T-helper 9 cell (primary cell): ENCODE data around the gene NOTCH4.
"Not testable (repeated sequence)": the region's sequence is repeated elsewhere in the genome, so short reads cannot be mapped to it uniquely, and the experiment has no call there.

Experiments used
- DNase-seq: peaks from one replicate; pipeline ENCODE4 v3.0.0-alpha.2; 2020

NOTCH4 gene

GRCh38 chr6:32216998-32217397 is 6.9 kb downstream of the NOTCH4 start:
- DNase-seq, result no peak

GRCh38 chr6:32216285-32216684 is 7.6 kb downstream of the NOTCH4 start:
- no peak for DNase-seq

DNA sequence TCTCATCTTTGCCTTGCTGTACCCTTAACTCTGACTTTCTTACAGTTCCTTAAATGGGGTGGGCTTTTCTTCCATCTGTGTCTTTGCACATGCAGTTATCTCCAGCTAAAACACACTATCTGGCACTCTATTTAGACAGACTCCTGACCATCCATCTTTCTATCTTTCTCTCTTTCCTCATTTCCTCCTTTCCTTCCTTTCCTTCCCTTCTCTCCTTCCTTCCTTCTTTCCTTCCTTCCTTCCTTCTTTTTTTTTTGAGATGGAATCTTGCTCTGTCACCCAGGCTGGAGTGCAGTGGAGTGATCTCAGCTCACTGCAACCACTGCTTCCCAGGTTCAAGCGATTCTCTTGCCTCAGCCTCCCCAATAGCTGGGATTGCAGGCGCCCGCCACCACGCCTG is 8.2 kb downstream of the NOTCH4 start:
- DNase-seq, result no peak

DNA sequence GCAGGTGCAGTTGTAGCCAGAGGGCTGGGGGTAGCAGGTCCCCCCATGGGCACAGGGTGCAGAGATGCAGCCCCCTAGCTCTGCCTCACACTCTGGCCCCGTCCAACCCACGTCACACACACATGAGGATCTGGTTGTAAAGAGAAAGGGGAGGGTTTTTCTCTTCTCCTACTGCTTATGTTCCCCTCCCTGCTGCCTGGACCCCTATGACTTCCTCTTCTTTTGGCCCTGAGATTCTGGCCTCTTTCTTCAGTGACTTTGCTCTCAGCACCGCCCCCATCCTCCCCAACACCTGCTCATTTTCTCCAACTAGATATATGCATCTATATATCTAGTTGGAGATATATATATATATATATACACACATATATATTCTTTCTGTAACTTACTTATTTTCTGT is 9.7 kb downstream of the NOTCH4 start:
- no peak for DNase-seq

DNA sequence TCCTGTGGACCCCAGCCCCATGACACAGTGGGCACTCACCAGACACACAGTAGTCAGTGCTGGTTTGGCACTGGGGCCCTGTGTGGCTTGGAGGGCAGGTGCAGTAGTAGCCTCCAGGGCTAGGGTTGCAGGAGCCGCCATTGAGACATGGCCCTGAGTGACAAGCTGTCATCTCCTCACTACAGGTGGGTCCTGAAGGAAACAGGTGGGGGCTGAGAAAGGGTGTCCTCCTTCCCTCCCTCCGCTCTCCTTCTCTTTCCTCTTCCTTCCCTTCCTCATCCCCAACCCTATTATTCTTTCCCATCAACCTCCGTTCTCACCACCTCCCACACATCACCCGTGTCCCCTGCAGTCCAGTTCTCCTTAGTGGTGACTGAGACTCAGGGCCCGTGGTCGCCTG is 10.2 kb downstream of the NOTCH4 start:
- DNase-seq, result no peak

DNA sequence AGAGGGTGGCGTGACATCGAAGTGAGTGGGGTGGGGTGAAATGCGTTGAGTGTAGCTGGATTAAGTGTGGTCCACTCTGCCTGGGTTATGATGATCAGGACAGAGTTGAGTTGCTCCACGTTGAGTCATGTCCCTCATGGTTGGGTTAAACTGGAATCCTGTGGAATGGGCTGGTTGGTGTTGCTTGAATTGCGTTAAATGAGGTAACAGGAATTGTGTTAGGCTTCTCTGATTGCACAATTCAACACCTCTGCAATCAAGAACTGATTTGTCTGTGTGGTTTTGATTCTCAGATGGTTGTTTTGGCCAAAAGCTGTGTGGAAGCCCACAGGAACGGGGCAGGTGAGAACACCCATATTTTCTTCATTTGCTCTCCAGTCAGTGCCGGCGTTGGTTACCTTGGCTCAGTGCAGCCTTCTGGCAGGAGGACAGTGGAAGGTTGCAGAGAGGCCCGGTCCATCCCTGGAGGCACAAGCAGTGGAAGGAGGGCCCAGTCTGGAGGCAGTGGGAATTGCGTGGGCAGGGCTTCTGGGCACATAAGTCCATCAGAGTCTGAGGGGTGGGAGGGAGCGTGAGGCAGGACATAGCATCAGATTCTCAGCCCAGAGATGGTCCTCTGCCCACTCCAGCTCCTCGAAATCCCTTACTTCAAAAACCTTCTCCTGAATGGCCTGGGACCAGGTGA is 11.6 kb downstream of the NOTCH4 start:
- DNase-seq, result no peak

- not testable (repeated sequence) for DNase-seq
Measured at GRCh38 chr6:32211432-32211831, 12.4 kb downstream of the NOTCH4 start.

- DNase-seq, result no peak
Measured at GRCh38 chr6:32210191-32210601, 13.7 kb downstream of the NOTCH4 start.

DNA sequence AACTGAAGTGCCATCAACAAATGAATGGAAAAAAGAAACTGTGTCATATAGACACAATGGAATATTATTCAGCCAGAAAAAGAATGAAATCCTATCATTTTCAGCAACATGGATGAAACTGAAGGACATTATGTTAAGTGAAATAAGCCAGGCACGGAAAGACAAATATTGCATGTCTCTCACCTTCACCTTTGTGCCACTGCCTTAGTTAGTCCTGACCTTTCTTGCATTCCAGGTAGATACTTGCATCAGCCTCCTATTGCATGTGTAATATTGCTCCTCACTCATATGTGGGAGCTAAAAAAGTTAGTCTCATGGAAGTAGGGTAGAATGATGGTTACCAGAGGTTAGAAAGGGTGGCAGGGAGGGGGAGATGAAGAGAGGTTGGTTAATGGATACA is 14.9 kb downstream of the NOTCH4 start:
- no peak for DNase-seq

DNA sequence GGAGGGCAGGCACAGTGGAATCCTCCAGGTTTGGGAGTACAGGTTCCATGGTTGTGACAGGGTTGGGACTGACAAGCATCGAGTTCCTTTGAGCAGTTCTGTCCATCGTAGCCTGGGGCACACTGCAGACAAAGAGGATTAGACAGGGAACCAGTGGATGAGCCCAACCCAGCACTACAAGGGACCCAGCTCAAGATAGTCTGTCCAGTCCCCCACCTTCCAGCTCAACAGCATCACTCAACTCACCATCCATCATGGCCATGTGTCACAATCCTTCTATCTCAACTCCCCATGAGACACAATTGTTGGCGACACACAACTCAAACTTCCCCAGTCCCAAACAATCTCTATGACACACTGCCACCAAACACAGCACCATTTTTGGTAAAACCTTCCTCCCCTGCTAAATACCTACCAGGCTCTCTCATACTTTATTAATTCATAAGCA is 19.6 kb downstream of the NOTCH4 start:
- DNase-seq, result no peak

GRCh38 chr6:32203426-32204267 is 20.2 kb downstream of the NOTCH4 start:
- no peak for DNase-seq

GRCh38 chr6:32202186-32202585 is 21.7 kb downstream of the NOTCH4 start:
- DNase-seq, result no peak

GRCh38 chr6:32200711-32201475 is 23.0 kb downstream of the NOTCH4 start:
- no peak for DNase-seq

DNA sequence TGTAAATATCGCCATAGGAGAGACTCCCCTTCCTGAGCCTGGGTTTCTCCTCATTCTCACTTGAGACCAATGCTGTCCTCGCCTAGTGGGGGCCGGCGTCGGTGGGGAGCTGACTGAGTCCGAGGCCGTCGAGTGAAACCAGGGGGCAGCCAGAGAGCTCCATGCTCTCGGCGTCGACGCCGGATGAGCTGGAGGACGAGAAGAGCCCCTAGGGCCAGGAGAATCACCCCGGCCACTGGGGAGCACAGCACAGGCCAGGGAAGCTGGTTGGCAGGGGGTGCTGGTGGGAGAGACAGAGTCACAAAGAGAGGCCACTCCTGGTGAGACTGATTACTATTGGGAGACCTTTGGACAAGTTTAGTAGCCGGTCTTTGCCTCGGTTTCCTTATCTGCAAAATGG is 25.0 kb downstream of the NOTCH4 start:
- DNase-seq, result no peak

DNA sequence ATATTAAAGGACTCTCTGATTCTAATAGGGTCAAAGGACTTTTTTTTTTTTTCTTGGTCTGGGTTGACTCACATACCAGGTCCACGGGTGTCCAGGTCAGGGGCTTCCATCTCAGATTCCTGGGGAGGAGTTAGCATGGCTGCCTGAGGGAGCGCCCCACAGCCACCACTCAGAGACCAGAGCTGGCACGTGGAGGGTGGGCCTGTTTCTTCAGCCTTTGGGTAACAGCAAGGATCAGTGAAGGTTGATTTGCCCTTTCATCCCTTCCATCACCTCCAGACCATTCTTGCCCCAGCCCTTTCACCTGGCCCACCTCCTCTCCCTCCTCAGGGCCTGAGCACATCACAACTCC is 25.5 kb downstream of the NOTCH4 start:
- no peak for DNase-seq

DNA sequence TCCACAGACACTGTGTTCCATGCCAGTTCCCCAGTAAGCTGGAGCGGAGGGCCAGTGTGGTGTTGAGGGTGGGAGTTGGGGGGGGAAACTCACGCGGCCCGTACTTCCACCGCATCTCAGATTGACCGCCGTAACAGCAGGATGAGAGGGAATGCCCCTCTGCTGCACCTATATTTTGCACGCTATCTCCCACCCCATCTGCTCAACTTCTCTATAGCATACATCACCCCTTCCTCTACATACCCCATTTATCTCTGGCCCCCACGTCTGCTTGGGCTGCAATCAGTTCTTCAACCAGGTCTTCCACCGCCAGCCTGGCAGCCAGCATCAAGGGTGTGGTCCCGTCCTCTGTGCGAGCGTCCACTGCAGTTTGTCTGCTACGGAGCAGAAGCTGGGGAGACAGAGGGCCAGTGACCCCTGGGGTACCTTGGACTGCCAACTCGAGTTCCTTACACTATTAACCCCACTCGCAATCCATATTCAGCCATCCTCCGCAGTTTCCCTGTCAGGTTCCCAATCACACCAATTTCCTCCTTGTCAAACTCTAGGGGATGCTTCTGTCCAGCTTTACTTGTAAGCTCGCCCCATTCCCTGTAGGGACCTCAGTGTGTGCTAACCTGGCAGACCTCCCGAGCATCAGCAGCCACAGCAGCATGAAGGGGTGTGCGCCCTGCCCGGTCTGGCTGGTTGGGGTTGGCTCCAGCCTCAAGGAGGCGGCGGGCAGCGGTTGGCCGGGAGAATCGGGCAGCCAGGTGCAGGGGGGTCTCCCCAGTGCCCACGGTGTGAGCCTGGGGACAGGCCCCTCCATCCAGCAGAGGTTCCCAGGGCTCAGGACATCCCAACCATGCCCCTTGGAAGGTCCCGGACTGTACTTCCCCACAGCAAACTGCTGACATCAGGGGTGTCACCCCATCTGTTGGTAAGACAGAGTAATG is 26.9 kb downstream of the NOTCH4 start:
- no peak for DNase-seq

GRCh38 chr6:32195902-32196681 is 27.8 kb downstream of the NOTCH4 start:
- peak; percentile 48 for DNase-seq

DNA sequence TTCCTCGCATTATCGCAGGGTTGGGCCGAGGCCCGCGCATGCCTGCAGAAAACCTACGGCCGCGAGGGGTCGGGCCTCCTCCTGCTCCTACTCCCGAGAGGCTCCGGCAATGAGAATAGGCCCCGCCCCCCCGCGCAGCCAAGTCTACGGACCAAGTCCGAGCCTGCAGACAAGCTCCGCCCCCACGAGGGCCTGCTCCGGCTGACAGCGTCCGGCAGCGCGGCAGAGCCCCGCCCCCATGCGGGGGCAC is 28.3 kb downstream of the NOTCH4 start:
- peak; percentile 98 for DNase-seq

DNA sequence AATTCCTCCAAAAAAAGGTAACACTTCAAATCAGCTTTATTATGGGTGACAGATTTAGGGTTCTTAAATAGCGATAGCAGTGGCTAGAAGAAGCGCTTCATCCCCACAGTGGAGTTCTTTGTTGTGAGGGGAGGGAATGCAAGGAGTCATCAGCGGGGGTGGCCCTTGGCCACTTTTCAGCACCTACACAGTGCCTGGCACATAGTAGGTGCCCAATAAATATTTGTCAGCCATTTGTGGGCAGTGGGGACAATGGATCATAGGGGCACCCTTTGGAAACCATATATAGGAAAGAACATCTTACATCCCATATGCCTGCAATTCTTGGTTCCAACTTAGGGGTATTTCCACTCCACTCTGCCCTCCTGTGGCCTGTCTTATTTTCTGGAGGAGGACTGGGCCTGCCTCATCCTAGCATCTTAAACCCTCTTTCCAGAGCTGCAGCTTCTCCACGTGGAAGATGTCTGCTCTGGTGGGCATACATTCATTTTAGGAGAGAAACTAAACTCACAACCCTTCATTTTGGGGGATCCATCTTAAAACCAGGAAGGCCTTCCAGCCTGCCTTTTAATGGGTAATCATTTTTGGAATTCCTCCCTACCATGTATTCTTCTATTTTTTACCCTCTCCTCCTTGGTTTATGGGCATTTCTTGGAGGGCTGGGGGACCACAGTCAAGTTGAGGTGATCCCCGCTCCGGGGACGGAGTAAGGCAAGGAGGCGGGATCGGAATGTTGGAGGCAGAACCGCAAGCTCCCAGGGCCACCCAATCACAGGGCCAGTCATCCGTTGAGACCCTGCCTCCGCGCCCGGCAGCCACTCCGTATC is 28.8 kb downstream of the NOTCH4 start:
- DNase-seq, result no peak

GRCh38 chr6:32194388-32194787 is 29.5 kb downstream of the NOTCH4 start:
- DNase-seq, result no peak

DNA sequence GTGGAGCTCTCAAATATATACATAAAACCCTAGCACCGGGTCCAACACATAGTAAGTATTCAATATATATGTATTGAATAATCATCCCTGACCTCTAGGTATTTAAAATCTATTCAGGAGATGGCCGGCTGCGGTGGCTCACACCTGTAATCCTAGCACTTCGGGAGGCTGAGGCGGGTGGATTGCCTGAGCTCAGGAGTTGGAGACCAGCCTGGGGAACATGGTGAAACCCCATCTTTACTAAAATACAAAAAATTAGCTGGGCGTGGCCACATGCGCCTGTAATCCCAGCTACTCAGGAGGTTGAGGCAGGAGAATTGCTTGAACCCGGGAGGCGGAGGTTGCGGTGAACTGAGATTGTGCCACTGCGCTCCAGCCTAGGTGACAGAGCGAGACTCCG is 30.8 kb downstream of the NOTCH4 start:
- not testable (repeated sequence) for DNase-seq
